SIG-M5 treated with dmso at 0.1 percent for 504 hours (cell line): Measurements from ENCODE around the gene SGPL1.
"Not testable (repeated sequence)": the region's sequence is repeated elsewhere in the genome, so short reads cannot be mapped to it uniquely, and the experiment has no call there.

Source experiments
- DNase-seq: peaks from one replicate; lab custom pipeline; 2025; ENCODE audit not compliant: unreplicated experiment; lab: John Stamatoyannopoulos, UW

Gene SGPL1

GRCh38 chr10:70837660-70838059 lies 21.9 kb downstream of the SGPL1 start:
- DNase-seq = no peak

- DNase-seq = no peak
These were observed 22.6 kb downstream of the SGPL1 start for GRCh38 chr10:70838270-70838805.

- no peak for DNase-seq
These were observed 25.1 kb downstream of the SGPL1 start for GRCh38 chr10:70840836-70841235.

- no peak for DNase-seq
These were observed 27.6 kb downstream of the SGPL1 start for GRCh38 chr10:70843333-70843732.

GRCh38 chr10:70843776-70844489 lies 28.2 kb downstream of the SGPL1 start:
- no peak for DNase-seq

- no peak for DNase-seq
These were observed 29.5 kb downstream of the SGPL1 start for GRCh38 chr10:70845256-70845655.

- no peak for DNase-seq
These were observed 30.1 kb downstream of the SGPL1 start for GRCh38 chr10:70845816-70846215.

- no peak for DNase-seq
These were observed 31.0 kb downstream of the SGPL1 start for GRCh38 chr10:70846795-70847194.

GRCh38 chr10:70847659-70848360 lies 32.1 kb downstream of the SGPL1 start:
- DNase-seq = no peak

- no peak for DNase-seq
These were observed 33.9 kb downstream of the SGPL1 start for GRCh38 chr10:70849582-70850016.

- no peak for DNase-seq
These were observed 34.3 kb downstream of the SGPL1 start for GRCh38 chr10:70850097-70850496.

- DNase-seq = no peak
These were observed 36.1 kb downstream of the SGPL1 start for GRCh38 chr10:70851597-70852475.

- no peak for DNase-seq
These were observed 37.3 kb downstream of the SGPL1 start for GRCh38 chr10:70853038-70853437.

GRCh38 chr10:70853457-70853856 lies 37.7 kb downstream of the SGPL1 start:
- no peak for DNase-seq

- no peak for DNase-seq
These were observed 40.7 kb downstream of the SGPL1 start for GRCh38 chr10:70856454-70856853.

- no peak for DNase-seq
These were observed 43.0 kb downstream of the SGPL1 start for GRCh38 chr10:70858759-70859158.

- DNase-seq = not testable (repeated sequence)
These were observed 45.9 kb downstream of the SGPL1 start for GRCh38 chr10:70861495-70862197.

- DNase-seq = no peak
These were observed 47.9 kb downstream of the SGPL1 start for GRCh38 chr10:70863470-70864160.

GRCh38 chr10:70864935-70865334 lies 49.2 kb downstream of the SGPL1 start:
- no peak for DNase-seq

GRCh38 chr10:70866424-70866823 lies 50.7 kb downstream of the SGPL1 start:
- DNase-seq = peak; percentile 9
